Left forelimb (tissue), 1 donor: ENCODE results near the gene TMEM250.

Source experiments
- DNase-seq: peaks from one replicate; pipeline ENCODE4 v3.0.0-alpha.2; 2018; ENCODE audit warnings: low spot score

TMEM250 gene

DNA sequence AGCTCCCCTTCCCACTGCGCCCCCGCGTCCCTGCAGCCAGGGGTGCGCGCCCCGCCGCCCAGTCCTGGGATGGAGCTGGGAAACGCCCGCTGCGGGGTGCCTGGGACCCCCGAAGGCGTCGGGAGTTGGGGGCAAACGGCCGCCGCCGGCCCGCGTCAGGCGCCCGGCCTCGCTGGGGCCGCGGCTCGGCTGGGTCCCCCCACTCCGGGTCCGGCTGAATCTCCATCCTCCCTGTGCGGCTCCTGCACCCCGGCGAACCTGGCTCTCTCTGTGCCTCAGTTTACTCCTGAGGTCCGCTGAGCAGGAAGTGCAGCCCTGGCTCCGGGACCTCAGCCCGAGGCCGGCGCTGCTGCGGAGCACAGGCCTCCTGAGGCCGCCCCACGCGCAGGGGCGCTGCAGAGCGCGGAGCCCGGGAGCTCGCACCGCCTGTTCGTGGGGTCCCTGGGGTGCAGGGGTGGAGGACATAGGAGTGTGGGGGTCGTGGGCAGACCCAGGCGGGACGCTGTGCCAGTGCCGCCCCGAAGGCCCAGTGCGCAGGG, 13.9 kb upstream of the TMEM250 start:
- DNase-seq: no peak

DNA sequence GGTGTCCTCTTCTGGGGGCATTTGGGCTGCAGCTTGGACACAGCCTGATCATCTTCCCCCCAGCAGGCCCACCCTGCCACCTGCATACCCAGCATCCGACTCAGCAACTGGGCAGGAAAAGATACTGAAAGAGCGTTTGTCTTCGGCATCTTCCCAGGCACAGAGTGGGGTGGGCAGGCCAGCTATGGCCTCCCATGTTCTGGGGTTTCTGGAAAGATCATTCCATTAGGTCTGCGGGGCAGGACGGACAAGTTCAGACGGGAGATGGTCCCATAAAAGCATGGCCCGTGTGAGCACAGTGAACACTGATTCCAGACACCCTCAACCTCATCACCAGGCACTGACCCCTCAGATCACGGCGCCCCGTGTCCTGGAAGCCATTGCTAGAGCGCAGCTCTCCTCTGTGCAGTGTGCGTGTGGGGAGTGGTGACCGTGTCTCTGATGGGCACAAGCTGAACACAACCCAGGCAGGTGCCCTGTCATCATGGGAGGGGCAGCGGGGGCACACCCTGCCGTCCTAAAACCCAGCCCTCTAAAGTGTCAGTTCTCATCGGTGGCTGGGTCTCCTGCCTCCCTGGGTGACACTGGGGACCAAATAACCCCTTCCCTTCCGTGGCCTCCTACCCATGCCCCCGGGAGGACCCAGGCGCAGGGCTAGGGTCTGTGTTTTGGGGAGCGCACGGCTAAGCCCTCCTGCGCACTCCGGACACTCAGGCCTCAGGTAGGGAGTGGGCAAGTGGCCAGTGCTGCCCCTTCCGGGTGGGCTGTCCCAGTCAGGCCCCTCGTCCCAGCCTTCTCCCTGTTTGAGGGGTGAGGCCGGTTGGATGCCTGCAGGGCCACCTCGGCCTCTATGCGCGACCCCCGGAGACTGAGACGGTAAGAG, 13.2 kb upstream of the TMEM250 start:
- no peak for DNase-seq

DNA sequence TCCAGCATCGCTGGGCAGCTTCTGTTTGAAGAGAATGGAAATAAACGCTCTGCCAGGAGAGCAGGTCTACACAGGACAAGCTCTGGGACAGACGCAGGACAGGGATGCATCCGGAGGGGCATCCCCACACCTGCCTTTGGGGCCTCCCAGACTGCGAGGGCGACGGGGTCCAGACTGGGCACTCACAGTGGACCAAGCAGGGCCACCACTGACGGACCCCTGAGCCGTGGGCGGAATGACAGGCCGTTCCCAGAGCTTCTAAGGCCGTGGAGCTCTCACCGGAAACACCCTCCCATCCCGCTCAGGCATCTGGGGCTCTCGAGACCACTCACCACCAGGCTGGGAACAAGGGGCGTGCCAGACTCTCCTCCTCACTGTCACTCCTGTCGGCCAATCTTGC, 10.5 kb upstream of the TMEM250 start:
- DNase-seq: no peak

DNA sequence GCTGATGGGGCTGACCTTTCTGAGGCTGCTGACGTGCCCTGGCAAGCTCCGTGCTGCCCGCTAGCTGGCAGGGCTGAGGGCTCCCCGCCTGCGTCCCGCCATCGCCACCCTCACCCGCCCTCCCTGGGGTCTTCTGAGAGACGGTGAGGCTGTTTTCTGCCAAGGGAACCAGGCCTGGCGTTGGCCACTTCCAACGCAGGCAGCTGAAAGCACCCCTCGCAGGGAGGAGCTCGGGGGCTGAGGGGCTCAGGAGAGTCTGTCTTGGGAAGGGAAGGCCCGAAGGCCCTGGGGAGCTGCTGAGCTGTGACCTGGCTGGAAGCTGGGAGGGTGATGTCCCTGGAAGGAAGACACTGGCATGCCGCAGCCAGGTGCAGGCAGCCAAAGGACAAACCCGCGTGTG, 9.8 kb upstream of the TMEM250 start:
- DNase-seq: no peak

DNA sequence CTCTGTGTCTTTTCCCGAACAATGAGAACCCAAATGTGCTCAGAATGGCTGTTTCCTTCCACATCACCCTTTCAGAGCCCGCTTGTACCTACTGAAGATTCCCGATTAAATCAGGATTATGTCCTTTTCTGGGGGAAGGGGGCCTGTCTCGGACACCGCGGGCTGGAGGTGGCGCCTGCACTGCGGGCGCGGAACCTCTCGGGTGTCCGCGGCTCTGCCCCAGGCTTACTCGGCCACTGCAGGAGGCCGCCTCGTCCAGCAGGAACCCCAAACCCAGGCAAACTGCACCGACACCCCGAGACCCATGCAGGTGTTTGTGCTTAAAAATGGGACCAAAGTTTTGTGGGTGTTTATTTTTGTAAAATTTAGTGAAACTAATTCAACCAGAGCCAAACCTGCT, 8.6 kb upstream of the TMEM250 start:
- DNase-seq: no peak

DNA sequence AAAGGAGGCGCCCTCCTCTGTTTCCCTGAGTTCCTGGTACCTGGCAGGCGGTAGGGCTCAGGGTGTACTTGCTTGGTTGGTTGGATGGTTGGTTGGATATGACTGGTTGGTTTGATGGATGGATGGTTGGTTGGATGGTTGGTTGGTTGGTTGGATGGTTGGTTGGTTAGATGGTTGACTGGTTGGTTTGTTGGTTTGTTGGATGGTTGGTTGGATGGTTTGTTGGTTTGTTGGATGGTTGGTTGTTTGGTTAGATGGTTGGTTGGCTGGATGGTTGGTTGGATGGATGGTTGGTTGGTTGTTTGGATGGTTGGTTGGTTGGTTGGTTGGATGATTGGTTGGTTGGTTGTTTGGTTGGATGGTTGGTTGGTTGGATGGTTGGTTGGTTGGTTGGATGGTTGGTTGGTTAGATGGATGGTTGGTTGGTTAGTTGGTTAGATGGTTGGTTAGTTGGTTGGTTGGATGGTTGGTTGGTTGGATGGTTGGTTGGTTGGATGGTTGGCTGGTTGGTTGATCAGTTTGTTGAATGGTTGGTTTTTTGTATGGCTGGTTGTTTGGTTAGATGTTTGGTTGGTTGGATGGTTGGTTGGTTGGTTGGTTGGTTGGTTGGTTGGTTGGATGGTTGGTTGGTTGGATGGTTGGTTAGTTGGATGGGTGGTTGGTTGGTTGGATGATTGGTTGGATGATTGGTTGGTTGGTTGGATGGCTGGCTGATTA, 6.5 kb upstream of the TMEM250 start:
- DNase-seq: no peak

DNA sequence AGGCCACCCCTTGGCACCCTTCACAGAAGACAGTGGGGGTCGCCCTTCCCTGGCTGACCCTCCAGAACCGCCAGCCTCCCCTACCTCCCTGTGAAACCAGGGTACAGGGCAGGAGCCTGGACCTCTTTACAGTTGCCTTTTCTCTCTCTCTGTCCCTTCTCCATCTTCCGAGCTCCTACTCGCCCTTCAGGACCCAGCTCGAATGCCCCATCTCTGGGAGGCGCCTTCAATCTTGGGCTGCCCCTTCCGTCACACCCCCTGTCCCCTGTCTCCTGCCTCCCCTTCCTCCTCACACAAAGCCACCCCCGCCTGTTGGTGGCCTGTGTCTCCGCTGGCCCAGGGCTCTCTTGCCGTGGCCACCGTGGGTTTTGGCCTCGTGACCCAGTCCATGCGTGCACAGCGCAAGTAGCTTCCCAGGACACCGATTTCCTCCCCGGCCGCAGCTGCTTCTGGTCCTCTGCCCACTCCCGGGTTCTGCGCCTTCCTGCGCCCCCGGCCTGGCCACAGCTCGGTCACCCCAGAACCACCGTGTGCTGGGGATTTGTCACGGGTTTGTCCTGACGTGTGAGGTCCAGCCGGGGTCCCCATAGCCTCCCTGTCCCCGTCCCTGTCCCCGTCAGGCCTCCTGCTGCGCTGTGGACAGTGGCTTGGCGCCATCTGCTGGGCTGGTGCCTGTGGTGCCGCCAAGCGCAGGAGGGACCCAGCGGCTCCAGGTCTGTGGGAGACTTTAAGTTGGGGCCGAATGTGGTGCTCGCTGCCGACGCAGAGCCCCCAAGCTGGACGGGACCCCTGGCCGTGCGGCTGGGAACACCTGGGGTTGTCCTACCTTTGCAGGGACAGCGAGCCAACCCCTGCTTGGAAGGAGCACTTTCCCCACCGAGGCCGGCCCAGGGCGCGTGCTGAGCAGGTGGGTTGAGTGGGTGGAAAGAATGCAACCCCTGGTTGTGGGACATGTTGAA, 4.0 kb upstream of the TMEM250 start:
- DNase-seq: peak; percentile 85

DNA sequence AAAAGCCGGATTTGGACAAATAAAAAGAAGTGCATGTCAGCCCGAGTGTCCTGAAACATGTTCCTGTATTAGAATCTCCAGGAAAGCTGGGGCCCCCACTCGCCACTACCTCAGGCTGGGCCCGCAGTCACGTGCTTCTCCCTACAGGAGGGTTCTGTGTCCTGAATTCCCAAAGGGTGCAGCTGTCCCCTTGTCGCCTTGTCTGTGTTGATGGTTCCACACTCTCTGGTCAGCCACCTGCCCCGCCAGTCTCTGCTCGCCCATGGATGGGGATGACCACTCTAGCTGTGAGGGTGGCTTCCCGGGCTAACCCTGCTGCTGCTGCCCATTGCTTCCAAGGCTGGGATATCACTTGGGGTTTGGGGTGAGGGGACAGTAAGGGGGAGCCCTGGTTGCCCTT, 3.1 kb upstream of the TMEM250 start:
- no peak for DNase-seq

DNA sequence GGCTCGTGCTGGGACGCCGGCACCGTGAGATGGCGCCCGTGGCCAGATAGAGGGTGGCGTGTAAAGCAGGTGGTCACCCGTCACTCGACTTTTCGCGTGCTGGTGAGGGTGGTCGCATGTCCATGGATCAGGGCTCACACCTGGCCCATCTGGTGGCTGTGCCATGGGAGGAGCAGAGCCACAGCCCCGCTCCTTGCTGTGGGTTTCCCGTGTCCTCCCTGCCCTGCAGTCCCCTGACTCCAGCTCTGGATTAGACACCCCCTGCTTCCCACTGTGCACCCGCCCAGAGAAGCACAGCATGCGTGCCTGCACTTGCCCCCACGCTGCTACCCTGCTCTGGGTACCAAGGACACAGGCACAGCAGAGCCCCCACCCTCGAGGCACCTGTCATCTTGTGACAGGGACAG, 1.8 kb upstream of the TMEM250 start:
- DNase-seq: no peak

DNA sequence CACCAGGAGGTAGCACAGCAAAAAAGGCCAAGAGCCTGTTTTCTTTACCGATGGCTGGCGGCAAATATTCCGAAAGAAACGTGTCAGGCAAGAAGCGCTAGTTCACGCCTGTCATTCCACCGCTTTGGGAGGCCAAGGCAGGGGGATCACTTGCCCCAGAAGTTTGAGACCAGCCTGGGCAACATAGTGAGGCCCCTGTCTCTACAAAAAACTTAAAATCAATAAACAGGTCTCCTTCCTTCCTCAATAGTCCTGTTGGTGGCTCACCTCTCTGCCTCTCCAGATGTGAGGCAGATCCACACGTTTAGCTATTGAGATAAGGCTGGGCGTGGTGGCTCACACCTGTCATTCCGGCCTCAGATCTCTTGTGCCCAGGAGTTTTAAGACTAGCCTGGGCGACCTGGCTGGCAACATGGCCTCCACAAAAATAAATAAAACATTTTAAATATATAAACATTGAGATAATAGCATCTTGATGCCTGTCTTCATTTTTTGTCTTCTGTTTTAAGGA, 1.3 kb upstream of the TMEM250 start:
- DNase-seq: no peak

DNA sequence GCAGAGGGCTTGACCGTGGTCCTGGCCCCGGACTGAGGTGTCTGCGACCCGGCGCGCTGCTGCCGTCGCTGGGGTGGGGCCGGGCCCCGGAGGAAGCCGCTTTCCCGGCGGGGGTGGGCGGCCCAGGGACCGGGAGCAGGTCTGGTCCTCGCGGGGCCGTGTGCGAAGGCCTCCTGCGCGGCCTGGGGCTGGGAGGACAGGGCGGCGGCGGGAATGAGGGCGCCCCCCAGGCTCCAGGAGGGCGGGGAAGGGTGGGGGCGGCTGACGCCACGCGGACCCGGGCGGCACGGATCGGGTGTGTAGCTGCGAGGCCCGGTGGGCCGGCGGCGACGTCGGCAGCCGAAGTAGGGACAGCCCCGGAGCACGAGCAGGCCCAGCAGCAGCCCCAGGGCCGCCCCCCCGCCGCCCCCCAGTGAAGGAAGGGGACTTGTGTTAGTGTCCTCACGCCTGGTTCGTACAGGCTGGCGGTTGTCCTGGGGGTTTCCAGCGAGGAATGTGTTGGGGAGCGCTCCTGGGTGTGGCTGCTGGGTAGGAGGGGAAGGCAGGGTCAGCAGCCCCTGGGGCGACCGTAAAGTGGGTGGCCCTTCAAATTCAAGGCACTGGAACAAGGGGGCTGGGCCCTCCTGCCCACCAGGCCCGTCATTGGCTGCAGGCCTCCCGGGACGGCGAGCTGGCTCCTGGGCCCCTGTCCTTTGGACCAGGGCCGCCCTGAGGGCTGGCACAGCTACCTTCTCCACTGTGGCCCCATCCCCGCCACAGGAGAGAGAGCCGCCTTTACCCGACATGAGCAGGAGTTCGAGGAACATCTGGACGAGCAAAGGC, 597 bp upstream of the TMEM250 start:
- DNase-seq: no peak

DNA sequence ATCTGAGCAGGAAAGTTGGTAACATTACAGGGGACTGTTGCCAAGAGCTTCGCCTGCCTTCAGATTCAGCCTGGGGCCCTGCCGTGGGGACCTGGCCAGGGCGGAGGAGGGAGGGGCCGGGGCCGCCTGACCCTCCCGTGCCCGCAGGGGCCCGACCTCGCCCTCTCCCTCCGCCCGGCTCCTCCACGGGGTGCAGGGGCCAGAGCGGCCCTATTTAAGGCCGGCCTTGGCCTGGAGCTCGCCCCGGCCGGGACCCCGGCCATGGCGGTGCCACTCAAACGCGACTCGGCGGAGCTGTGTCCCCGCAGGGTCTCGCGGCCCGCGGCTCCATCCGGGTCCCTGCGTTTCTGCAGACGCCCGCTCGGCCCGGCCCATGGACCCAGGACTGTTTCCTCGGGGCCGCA, 757 bp downstream of the TMEM250 start:
- no peak for DNase-seq

DNA sequence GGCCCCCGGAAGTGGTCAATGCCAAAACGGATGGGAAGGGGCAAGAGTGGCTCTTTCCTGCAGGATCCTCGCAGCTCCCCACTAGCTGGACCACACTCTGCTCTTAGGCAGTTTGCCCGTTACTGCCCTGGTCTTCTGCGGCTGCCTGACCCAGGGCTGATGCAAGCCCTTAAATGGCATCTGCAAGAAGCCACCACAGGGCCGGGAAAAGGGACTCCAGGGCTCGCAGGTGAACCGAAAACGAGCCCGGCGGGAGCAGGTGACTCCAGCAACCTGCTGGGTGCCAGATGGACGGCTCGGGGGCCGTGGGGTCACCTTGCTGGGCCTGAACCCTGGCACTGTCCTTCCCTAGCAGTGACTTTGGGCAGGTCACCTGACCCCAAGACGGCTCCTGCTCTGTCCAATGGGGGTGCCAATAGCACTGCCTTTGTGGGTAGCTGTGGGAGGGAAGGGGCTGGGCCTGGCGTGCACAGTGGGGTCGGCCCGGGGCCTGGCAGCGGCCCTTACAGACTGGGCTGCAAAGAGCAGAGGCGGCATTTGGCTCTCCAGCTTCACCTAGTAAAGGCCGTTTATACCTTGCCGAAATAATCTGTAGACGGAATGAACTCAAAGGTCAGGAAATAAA, 1.3 kb downstream of the TMEM250 start:
- DNase-seq: no peak

DNA sequence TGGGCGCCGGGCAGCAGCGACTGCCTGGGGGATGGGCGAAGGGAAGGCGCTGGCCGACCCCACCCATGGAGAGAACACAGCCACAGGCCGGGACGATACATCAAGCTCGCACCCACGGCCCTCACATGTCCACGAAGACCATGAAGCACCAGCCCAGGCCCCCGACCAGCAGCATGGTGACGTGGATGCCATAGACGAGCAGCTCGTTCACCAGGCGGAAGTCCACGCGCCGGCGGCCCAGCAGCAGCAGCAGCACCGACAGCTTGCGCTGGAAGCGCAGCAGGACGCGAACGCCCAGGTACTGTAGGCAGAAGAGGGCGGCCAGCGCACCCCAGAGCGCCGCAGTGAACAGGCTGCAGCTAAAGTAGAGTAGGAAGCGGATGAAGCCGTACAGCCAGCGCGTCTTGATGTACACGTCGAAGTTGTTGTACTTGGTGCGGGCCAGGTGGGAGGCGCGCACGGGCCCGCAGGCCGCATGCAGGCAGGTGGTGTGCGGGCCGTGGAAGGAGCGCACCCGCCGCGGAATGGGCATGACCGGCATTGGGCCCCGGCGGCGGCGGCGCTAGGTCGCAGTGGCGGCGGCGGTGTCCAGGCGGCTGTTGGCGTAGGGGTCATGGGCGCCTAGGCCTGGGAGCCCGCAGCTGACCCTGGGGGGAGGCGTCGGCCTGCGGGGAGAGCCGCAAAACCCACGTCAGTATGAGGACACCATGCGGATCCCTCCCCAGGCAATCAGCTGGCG, 2.1 kb downstream of the TMEM250 start:
- no peak for DNase-seq

DNA sequence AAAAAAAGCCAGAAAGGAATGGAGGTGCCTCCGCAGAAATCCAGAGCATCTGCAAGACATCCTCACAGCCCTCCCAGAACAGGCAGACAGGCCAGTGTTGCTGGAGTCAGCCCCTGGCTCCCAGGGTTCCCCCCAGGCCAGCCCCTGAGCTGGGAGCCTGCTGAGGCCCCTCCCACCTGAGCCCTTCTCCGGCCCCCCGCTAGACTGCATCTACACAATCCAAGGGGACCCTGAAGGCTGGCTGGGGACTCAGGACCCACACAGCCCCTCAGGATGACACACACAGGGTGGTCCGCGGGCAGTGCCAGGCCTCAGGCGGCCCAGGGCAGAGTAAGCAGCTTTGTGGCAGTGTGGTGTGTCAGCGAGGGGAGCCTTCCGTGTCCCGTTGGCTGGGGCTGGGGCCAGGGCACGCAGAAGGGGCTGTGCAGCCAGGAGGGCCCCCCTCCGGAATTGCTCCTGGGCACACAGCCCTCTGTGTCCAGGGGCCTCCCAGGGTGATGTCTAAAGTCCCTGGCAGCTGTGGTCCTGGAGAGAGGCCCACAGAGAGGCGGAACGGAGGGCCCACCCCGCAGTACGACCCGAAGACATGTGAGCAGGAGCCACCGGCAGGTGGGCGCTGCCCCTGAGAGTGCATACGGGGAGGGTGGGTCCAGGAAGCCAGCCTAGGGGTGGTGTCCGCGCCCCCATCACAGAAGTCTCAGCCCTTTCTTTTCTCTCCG, 2.9 kb downstream of the TMEM250 start:
- DNase-seq: no peak

DNA sequence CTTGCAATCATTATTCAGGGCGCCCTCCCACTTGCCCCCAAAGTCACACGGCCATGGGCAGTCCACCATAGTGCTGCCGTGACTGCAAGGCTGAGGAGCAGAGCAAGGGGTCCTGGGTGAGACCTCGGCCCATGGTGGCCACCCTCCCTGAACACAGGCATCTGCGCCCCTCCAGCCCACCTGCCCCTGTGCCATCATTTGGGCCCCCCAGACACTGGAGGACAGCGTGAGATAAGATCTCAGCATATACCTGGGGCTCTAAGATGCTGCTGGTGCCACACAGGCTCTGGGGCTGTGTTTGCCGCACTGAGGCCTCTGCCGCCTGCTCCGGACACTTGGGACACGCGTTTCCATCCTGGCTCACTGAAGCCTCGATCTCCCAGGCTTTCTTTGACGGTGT, 3.5 kb downstream of the TMEM250 start:
- no peak for DNase-seq

DNA sequence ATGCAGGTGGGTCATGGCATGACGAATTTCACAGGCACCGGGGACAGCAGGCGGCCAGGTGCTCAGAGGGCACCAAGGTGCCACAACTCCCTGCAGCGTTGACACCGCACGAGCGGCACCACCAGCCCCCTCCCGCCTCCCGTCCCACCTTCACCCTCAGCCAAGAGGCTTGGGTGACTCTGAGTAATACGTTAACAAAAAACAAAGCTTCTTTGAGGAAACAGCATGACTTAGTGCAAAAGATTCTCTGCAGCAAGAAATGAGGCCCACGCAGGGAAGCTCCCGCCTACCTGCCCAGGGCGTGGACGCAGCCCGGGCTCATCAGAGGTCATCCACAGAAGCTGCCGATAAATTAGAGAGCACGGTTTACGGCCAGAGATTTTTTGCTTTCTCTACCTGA, 4.1 kb downstream of the TMEM250 start:
- no peak for DNase-seq

DNA sequence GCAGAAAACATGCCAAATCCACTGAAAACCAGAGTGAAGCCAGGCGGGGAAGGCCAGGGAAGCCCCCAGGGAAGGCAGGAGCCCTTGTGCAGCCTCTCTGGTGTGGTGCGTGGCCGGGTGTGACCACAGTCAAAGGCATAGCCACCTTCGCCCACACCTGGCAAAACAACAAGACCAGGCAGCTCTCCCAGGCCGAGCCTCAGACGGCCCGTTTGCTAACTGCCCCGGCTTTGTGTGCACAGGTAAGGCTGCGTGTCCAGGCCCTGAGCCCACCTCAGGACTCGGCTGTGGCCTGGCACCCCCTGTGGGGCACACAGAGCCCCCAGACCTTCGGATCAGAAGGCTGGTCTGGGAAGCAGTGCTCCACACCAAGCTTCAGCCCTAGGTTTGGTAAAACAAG, 6.1 kb downstream of the TMEM250 start:
- DNase-seq: no peak

DNA sequence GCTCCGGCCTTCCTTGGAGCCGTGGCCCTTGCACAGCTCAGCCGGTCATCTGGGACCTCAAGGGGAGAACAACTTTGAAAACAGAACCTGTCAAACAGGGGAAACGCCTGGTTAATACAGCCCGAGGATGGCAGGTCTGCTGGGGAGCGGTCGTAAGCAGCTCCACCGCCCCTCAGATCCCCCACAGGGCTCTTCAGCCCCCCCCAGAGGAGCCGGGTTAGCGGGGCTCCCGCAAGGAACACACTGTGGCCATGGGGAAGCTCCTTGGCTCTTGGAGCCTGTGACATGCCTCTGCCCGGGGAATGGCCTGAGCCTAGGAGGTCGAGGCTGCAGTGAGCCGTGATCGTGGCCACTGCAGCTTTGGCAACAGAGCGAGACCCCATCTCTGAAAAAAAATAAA, 6.8 kb downstream of the TMEM250 start:
- no peak for DNase-seq
